ENCODE results near the gene MUC5B.

DNA sequence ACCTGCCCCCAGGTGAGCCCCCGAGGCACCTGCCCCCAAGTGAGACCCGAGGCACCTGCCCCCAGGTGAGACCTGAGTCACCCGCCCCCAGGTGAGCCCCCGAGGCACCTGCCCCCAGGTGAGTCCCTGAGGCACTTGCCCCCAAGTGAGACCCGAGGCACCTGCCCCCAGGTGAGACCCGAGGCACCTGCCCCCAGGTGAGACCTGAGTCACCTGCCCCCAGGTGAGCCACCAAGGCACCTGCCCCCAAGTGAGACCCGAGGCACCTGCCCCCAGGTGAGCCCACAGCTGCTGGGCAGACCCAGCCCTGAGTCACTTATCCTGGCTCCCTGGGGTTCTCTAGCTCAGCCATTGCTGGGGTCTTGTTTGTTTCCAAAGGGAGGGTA lies 36.2 kb downstream of the MUC5B start:
- TF ChIP-seq POLR2A (IDR thresholded peaks at IDR 0.05), result no peak
- TF ChIP-seq, protein P1, sequence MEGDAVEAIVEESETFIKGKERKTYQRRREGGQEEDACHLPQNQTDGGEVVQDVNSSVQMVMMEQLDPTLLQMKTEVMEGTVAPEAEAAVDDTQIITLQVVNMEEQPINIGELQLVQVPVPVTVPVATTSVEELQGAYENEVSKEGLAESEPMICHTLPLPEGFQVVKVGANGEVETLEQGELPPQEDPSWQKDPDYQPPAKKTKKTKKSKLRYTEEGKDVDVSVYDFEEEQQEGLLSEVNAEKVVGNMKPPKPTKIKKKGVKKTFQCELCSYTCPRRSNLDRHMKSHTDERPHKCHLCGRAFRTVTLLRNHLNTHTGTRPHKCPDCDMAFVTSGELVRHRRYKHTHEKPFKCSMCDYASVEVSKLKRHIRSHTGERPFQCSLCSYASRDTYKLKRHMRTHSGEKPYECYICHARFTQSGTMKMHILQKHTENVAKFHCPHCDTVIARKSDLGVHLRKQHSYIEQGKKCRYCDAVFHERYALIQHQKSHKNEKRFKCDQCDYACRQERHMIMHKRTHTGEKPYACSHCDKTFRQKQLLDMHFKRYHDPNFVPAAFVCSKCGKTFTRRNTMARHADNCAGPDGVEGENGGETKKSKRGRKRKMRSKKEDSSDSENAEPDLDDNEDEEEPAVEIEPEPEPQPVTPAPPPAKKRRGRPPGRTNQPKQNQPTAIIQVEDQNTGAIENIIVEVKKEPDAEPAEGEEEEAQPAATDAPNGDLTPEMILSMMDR (IDR thresholded peaks at IDR 0.05), result no peak

Data from testis (tissue), 2 donors.